Measurements from ENCODE around the gene SPSB2.

The SPSB2 gene

DNA sequence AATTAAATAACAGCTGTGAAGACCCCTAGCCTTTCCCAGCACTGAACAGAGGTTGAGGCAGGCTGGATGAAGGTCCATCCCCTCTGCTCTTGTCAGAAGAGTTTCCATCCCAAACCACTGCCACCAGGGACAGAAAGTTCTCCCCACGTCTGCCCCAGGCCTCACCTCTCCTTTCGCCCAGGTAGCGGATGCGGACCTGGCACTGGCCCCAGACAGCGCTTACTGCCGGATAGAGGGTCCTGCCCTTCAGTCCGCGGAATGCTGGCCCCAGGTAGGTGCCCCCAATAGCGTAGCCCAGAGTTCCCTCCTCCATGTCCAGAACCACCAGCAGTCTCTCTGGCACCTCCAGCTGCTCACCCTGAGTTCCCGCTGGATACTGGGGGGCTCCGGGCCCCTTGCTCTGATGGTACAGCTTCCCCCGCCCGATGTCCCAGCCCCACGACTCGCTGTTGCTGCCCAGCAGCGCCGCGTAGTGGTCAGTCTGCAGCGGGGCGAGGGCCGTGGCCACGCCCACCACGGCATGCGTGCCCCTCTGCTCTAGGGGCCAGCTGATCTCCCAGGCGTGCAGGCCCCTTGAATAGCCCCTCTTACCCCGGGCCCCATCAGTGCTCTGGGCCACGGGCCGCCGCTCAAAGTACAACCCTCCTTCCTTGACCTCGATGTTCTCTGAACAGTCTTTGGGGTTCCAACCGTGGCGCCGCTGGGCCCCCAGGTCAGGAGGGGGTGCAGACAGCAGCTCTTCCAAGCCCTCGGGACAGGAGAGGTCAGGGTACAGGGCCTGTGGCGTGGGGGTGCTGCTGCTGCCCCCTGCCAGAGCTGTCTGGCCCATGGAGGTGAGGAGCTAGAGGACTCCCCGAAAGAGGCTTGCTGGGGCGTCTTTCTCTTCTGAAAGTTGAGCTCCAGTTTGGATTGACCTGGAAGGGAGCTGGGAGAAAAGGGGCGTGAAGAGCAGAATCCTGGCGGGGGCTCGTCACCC lies 742 bp downstream of the SPSB2 start (continued):
- TF ChIP-seq ZFP3 (tag by site-specific recombination; IDR thresholded peaks at IDR 0.05; ENCODE audit: low read depth) = no peak
- peak; percentile 88 for TF ChIP-seq ZNF341 (tag by site-specific recombination; IDR thresholded peaks at IDR 0.05; ENCODE audit: low read depth)
- no peak for TF ChIP-seq ZNF670 (tag by site-specific recombination; IDR thresholded peaks at IDR 0.05; ENCODE audit: low read depth)
- TF ChIP-seq ZNF776 (tag by site-specific recombination; IDR thresholded peaks at IDR 0.05; ENCODE audit: borderline replicate concordance) = no peak
- no peak for TF ChIP-seq ZNF266 (tag by site-specific recombination; IDR thresholded peaks at IDR 0.05; ENCODE audit: low read depth)
- peak; percentile 35; the same call in 1 of the 2 replicates for TF ChIP-seq ZNF394 (tag by site-specific recombination; IDR thresholded peaks at IDR 0.05; ENCODE audit: borderline replicate concordance)
- TF ChIP-seq, protein P1, sequence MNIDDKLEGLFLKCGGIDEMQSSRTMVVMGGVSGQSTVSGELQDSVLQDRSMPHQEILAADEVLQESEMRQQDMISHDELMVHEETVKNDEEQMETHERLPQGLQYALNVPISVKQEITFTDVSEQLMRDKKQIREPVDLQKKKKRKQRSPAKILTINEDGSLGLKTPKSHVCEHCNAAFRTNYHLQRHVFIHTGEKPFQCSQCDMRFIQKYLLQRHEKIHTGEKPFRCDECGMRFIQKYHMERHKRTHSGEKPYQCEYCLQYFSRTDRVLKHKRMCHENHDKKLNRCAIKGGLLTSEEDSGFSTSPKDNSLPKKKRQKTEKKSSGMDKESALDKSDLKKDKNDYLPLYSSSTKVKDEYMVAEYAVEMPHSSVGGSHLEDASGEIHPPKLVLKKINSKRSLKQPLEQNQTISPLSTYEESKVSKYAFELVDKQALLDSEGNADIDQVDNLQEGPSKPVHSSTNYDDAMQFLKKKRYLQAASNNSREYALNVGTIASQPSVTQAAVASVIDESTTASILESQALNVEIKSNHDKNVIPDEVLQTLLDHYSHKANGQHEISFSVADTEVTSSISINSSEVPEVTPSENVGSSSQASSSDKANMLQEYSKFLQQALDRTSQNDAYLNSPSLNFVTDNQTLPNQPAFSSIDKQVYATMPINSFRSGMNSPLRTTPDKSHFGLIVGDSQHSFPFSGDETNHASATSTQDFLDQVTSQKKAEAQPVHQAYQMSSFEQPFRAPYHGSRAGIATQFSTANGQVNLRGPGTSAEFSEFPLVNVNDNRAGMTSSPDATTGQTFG (tag by site-specific recombination; IDR thresholded peaks at IDR 0.05; ENCODE audit: borderline replicate concordance) = no peak
- TF ChIP-seq ZNF473 (tag by site-specific recombination; IDR thresholded peaks at IDR 0.05) = no peak
- no peak for TF ChIP-seq ZNF548 (tag by site-specific recombination; IDR thresholded peaks at IDR 0.05)
- TF ChIP-seq EGR2 (tag by site-specific recombination; IDR thresholded peaks at IDR 0.05; ENCODE audit: low read depth) = peak; percentile 25; the same call in 1 of the 2 replicates
- no peak for TF ChIP-seq ZNF146 (tag by site-specific recombination; IDR thresholded peaks at IDR 0.05)
- TF ChIP-seq, protein P2, sequence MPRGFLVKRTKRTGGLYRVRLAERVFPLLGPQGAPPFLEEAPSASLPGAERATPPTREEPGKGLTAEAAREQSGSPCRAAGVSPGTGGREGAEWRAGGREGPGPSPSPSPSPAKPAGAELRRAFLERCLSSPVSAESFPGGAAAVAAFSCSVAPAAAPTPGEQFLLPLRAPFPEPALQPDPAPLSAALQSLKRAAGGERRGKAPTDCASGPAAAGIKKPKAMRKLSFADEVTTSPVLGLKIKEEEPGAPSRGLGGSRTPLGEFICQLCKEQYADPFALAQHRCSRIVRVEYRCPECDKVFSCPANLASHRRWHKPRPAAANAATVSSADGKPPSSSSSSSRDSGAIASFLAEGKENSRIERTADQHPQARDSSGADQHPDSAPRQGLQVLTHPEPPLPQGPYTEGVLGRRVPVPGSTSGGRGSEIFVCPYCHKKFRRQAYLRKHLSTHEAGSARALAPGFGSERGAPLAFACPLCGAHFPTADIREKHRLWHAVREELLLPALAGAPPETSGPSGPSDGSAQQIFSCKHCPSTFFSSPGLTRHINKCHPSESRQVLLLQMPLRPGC (tag by site-specific recombination; IDR thresholded peaks at IDR 0.05) = no peak
- TF ChIP-seq ZNF621 (tag by site-specific recombination; IDR thresholded peaks at IDR 0.05) = no peak
- TF ChIP-seq WT1 (tag by site-specific recombination; IDR thresholded peaks at IDR 0.05) = peak; percentile 42; the same call in 1 of the 2 replicates
- TF ChIP-seq KLF10 (tag by site-specific recombination; IDR thresholded peaks at IDR 0.05) = peak; percentile 62; the same call in 1 of the 2 replicates
- no peak for TF ChIP-seq ZNF274 (IDR thresholded peaks at IDR 0.05; ENCODE audit: low read length)
- no peak for TF ChIP-seq ZNF274 (tag by site-specific recombination; IDR thresholded peaks at IDR 0.05; ENCODE audit: borderline replicate concordance)
- TF ChIP-seq YY2 (tag by site-specific recombination; IDR thresholded peaks at IDR 0.05) = no peak
- peak; percentile 71 for TF ChIP-seq SP3 (tag by site-specific recombination; IDR thresholded peaks at IDR 0.05)
- no peak for TF ChIP-seq ZSCAN23 (tag by site-specific recombination; IDR thresholded peaks at IDR 0.05)
- no peak for TF ChIP-seq ZFP41 (tag by site-specific recombination; IDR thresholded peaks at IDR 0.05; ENCODE audit: borderline replicate concordance)
- TF ChIP-seq ZNF362 (tag by site-specific recombination; IDR thresholded peaks at IDR 0.05) = no peak
- no peak for TF ChIP-seq ZNF48 (tag by site-specific recombination; IDR thresholded peaks at IDR 0.05)
- no peak for TF ChIP-seq ZNF560 (tag by site-specific recombination; IDR thresholded peaks at IDR 0.05; ENCODE audit: borderline replicate concordance)
- TF ChIP-seq ZNF354C (tag by site-specific recombination; IDR thresholded peaks at IDR 0.05; ENCODE audit: borderline replicate concordance, low read depth) = no peak
- no peak for TF ChIP-seq ZNF544 (tag by site-specific recombination; IDR thresholded peaks at IDR 0.05)
- no peak for TF ChIP-seq ZNF311 (tag by site-specific recombination; IDR thresholded peaks at IDR 0.05; ENCODE audit: borderline replicate concordance)
- no peak for TF ChIP-seq ZNF280C (tag by site-specific recombination; IDR thresholded peaks at IDR 0.05)
- no peak for TF ChIP-seq ZNF701 (tag by site-specific recombination; IDR thresholded peaks at IDR 0.05)
- TF ChIP-seq ZFP37 (tag by site-specific recombination; IDR thresholded peaks at IDR 0.05) = no peak
- no peak for TF ChIP-seq SCRT1 (tag by site-specific recombination; IDR thresholded peaks at IDR 0.05; ENCODE audit: borderline replicate concordance)
- no peak for TF ChIP-seq TRIM28 (IDR thresholded peaks at IDR 0.05; ENCODE audit: borderline replicate concordance, low read length)
